Heart right ventricle (tissue), 16 donors: ENCODE data around the gene CYBC1. TPM values are rescaled to one million over a fixed set of nuclear protein-coding genes. Genes with fewer than 3 reads are reported as not detected.

Experiments used
- ATAC-seq, 8 donors: fragments of 200-7000 bp; cut with Tn5 transposase; one replicate each; pipeline ENCODE4 v1.9.1; 2020; ENCODE audit warnings: mild to moderate bottlenecking in 8 of 8, moderate library complexity in 8 of 8, moderate number of reproducible peaks in 1 of 8
- DNase-seq, 2 donors: peaks; one replicate each; pipeline ENCODE4 v3.0.0-alpha.2; 2020
- H3K27ac ChIP-seq, 10 donors: fragments of 200-600 bp; sonication (generic) in 2 of 10; one replicate each; pipeline versions ENCODE4 v1.5.0 to v1.8.0; 2020 to 2022; ENCODE audit warnings: mild to moderate bottlenecking in 3 of 10
- H3K27me3 ChIP-seq, 7 donors: fragments of 200-600 bp; one replicate each; pipeline ENCODE4 v1.8.0; 2021 to 2022; ENCODE audit warnings: mild to moderate bottlenecking in 2 of 7
- H3K36me3 ChIP-seq, 9 donors: fragments of 200-600 bp; sonication (generic) in 1 of 9; one replicate each; pipeline versions ENCODE4 v1.5.0 to v1.8.0; 2020 to 2022; ENCODE audit warnings: mild to moderate bottlenecking in 2 of 9
- H3K4me1 ChIP-seq, 9 donors: fragments of 200-600 bp; sonication (generic) in 1 of 9; one replicate each; pipeline versions ENCODE4 v1.5.0 to v1.8.0; 2020 to 2022; ENCODE audit warnings: mild to moderate bottlenecking in 4 of 9
- H3K4me3 ChIP-seq, 10 donors: fragments of 200-600 bp; sonication (generic) in 2 of 10; one replicate each; pipeline versions ENCODE4 v1.5.0 to v1.8.0; 2020 to 2022; ENCODE audit warnings: mild to moderate bottlenecking in 7 of 10, moderate library complexity in 2 of 10
- H3K9me3 ChIP-seq, 11 donors: fragments of 200-600 bp in 10 of 11; sonication (generic) in 2 of 11; one replicate each; pipeline versions ENCODE4 v1.5.0 to v1.8.0; 2013 to 2022; ENCODE audit warnings: mild to moderate bottlenecking in 2 of 11, control low read depth in 1 of 11, moderate library complexity in 1 of 11
- CTCF ChIP-seq, 9 donors: fragments of 200-600 bp; sonication (generic) in 2 of 9; IDR thresholded peaks; one replicate each; pipeline versions ENCODE4 v1.5.0 to v1.8.0; 2021 to 2022; ENCODE audit warnings: antibody characterized with exemption in 9 of 9, mild to moderate bottlenecking in 5 of 9, moderate library complexity in 1 of 9
- WGBS, 2 donors: extraction: QIAGEN DNeasy Blood & Tissue Kit; methylation state at CpG; one replicate each; pipeline ENCODE4 v1.1.7; 2013; ENCODE audit warnings: inconsistent platforms in 1 of 2; 5-methylcytosine and 5-hydroxymethylcytosine counted together
- intact Hi-C, 10 donors: fragments of 100-400 bp; cut with DNase I; formaldehyde crosslinking; loops; one replicate each; pipeline versions ENCODE4 v1.11.1 to v1.14.2; 2022
- polyA plus RNA-seq, 2 donors: library from polyadenylated mRNA; stranded (reverse); fragments of 200-250 nt; gene quantifications; one replicate each; pipeline ENCODE4 v1.2.3, GENCODE V29; 2013
- total RNA-seq, 10 donors: library from RNA; stranded (reverse); fragmentation: NEBNext Ultra II Directional in 3 of 10; extraction: Animal tissue kit (Norgen Biotek cat#: 25700) in 3 of 10; gene quantifications; one replicate each; pipeline versions ENCODE4 v1.2.1 to v1.2.4, GENCODE V29; 2021 to 2023
- donor health status: Arrhythmogenic right ventricular cardiomyopathy.
- donor health status: ischemic (EF 13 %, LVEDD 7.1; RV severe dilation, severe dysfunction).
- donor health status: healthy with polysubstance abuse.
- donor health status: DM: no; HTN: yes; CAD: no.
- donor health status: DM: no; HTN: no; CAD: no.
- donor health status: ischemic (EF 25% LVEDD 6.9; RV normal size, moderate dysfunction).
- donor health status: ischemic (EF 25% LVEDD 5.7; RV mildly dilated, moderate dysfunction).
- donor health status: healthy.
- donor health status: DM: yes; HTN: yes; CAD: no.
- donor health status: Ischemic cardiomyopathy.
- donor health status: ischemic (EF 35%, LVEDD 5.7; RV mildly dilated, moderate dysfunction).
- donor health status: nonischemic (EF 11% LVEDD 7.7; RV severe dilation, severe dysfunction).
- donor health status: DM: yes; HTN: yes; CAD: no.
- donor health status: PGD.
- donor health status: ischemic (EF 29% LVEDD 5.4; RV normal size, mild dysfunction).
- donor health status: nonischemic (EF 23%, LVEDD 6.1; RV moderate dilation, normal function).

The CYBC1 gene
- total and polyA plus RNA-seq, 12 donors = 13.4 to 56.6 (median 21.0) TPM

GRCh38 chr17:82477934-82478333 lies 27.4 kb upstream of the CYBC1 start:
- WGBS, 2 donors = 94 to 95% methylated on average over 8 of the region's 8 CpGs
- Histone ChIP-seq H3K9me3 (no peaks in the 10 kb centered on the region), H3K36me3 (peaks cover 0 to 100% (median 67%) of the 10 kb centered on the region in 9 donors), H3K27ac (no peak overlapping the region), H3K4me1 (no peaks in the 10 kb centered on the region), H3K27me3 (no peaks in the 10 kb centered on the region), H3K4me3 (no peak overlapping the region)
- DNase-seq (no peak), ATAC-seq (no peak)
- no peak for TF ChIP-seq CTCF (IDR thresholded peaks at IDR 0.05)
- intact Hi-C loops = no loop called here

DNA sequence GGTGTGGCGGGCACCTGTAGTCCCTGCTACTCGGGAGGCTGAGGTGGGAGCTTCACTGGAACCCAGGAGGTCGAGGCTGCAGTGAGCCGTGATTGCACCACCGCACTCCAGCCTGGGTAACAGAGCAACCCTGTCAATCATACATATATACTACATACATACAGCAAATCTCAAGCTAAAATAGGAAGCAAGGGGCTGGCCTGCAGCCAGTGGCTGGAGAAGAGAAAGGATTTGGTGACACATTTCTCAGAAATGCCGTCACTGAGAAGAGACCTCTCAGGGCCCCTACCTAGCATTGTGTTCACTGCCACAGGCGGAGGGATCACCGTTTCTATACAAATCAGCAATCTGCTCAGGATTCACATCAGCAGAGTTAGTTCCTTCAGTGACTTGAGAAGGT lies 24.9 kb upstream of the CYBC1 start:
- WGBS, 2 donors = 68 to 87% methylated on average over 8 of the region's 8 CpGs
- no peak for TF ChIP-seq CTCF (IDR thresholded peaks at IDR 0.05)
- no peaks in the 10 kb centered on the region for H3K4me1 ChIP-seq
- H3K36me3 ChIP-seq = peaks cover 0 to 97% (median 54%) of the 10 kb centered on the region in 9 donors
- no peaks in the 10 kb centered on the region for H3K9me3 ChIP-seq
- no peak overlapping the region for H3K4me3 ChIP-seq
- H3K27me3 ChIP-seq = no peaks in the 10 kb centered on the region
- H3K27ac ChIP-seq = no peak overlapping the region
- DNase-seq (no peak), ATAC-seq (no peak)
- intact Hi-C loops = no loop called here

- Histone ChIP-seq H3K27me3 (no peaks in the 10 kb centered on the region), H3K27ac (no peak overlapping the region), H3K36me3 (peaks cover 0 to 97% (median 54%) of the 10 kb centered on the region in 9 donors), H3K4me3 (no peak overlapping the region), H3K4me1 (no peaks in the 10 kb centered on the region), H3K9me3 (no peaks in the 10 kb centered on the region)
- no peak for TF ChIP-seq CTCF (IDR thresholded peaks at IDR 0.05)
- intact Hi-C loops = no loop called here
- DNase-seq (no peak), ATAC-seq (no peak)
- 88 to 89% methylated on average over 11 of the region's 11 CpGs for WGBS, 2 donors
Measured at GRCh38 chr17:82474223-82475010, 23.9 kb upstream of the CYBC1 start.

DNA sequence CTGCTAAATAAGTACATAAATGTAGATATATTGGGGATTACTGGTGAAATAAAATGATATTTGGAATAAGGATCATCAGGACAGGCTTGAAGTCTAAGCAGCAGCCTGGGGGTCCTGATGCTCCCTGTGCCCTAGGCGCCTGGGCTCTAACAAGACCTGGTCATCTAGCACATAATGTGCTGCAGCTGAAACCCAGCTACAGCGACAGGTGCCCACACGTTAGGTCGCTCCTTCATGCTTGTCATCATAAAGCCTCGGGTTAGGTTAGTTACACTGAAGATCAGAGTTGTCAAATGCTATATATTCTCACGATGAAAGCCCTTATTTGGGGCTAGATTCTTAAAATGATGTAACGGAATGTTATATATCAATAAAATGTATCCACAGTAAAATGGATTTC lies 19.5 kb upstream of the CYBC1 start:
- no peaks in the 10 kb centered on the region for H3K9me3 ChIP-seq
- no peak overlapping the region for H3K4me3 ChIP-seq

More for the DNA sequence above, 19.5 kb upstream of the CYBC1 start:
- H3K27ac ChIP-seq = no peak overlapping the region
- ATAC-seq (no peak), DNase-seq (no peak)
- peaks cover 0 to 1% (median 0%) of the 10 kb centered on the region in 9 donors for H3K4me1 ChIP-seq
- WGBS, 2 donors = 97 to 99% methylated on average over 7 of the region's 7 CpGs
- peaks cover 4 to 98% (median 69%) of the 10 kb centered on the region in 9 donors for H3K36me3 ChIP-seq
- no peaks in the 10 kb centered on the region for H3K27me3 ChIP-seq
- intact Hi-C loops = no loop called here
- TF ChIP-seq CTCF (IDR thresholded peaks at IDR 0.05) = no peak
